ENCODE results near the gene FHDC1. TPM values are rescaled to one million over a fixed set of nuclear protein-coding genes. Genes with fewer than 3 reads are reported as not detected.

FHDC1 gene
- polyA plus RNA-seq, 1 donor = 4.6 TPM

Other genes with a start within 250 kb of the FHDC1 start
- gene TIGD4, start 156.6 kb upstream of the FHDC1 start, polyA plus RNA-seq (ENCODE audit: insufficient read length) = 3.1 TPM
- gene ARFIP1, start 156.4 kb upstream of the FHDC1 start, polyA plus RNA-seq (ENCODE audit: insufficient read length) = 44.2 TPM

All from left kidney (tissue), 1 donor.